Endothelial cell of umbilical vein (primary cell): ENCODE data around the gene COASY.

ENCODE experiments used
- CTCF ChIP-seq, 2 donors: IDR thresholded peaks; 1 replicate in 1 of 2; 2 replicates in 1 of 2; pipeline ENCODE4 v1.5.1; 2011; ENCODE audit warnings: low read length in 2 of 2, mild to moderate bottlenecking in 2 of 2, moderate library complexity in 2 of 2, control low read depth in 1 of 2, inconsistent platforms in 1 of 2, low read depth in 1 of 2; ENCODE audit not compliant: insufficient read depth in 1 of 2; ENCODE audit errors: extremely low read depth in 1 of 2
- JUN ChIP-seq: IDR thresholded peaks from 2 replicates; pipeline ENCODE4 v1.6.1; 2011; ENCODE audit warnings: borderline replicate concordance, low read depth; ENCODE audit not compliant: insufficient read length, insufficient read depth
- POLR2A ChIP-seq: IDR thresholded peaks from 2 replicates; pipeline ENCODE4 v1.6.1; 2012; ENCODE audit warnings: low read depth, mild to moderate bottlenecking, control low read depth, low read length
- POLR2AphosphoS5 ChIP-seq: IDR thresholded peaks from 2 replicates; pipeline ENCODE4 v1.6.1; 2012; ENCODE audit warnings: low read depth, mild to moderate bottlenecking, control low read depth, low read length, moderate library complexity; ENCODE audit not compliant: insufficient read depth

DNA sequence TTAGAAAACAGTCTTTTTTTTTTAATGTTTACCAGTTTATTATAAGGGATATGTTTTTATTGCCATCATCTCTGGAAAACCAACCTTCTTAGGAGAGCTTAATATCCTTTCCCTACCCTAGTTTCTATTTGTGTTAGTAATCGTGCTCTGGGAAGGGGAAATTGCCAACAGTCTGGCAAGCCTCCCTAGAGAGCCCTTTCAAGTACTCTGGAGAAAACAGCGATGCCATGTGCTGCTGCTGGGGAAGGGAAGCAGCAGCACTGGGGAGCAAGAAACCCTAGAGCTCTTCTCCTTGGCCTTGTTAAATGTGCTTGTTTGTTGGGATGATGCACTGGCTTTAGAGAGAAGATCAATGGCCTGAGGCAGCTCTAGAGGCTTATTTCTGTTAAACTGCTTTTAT is 37.0 kb downstream of the COASY start:
- TF ChIP-seq CTCF (IDR thresholded peaks at IDR 0.05; ENCODE audit: extremely low read depth in 1 of 2, insufficient read depth in 1 of 2, low read depth in 1 of 2, low read length in 2 of 2), result no peak
- no peak for TF ChIP-seq POLR2A
- TF ChIP-seq JUN, result no peak
- no peak for TF ChIP-seq POLR2AphosphoS5
